ENCODE measurements around the gene MED15.
"Not testable (repeated sequence)": the region's sequence is repeated elsewhere in the genome, so short reads cannot be mapped to it uniquely, and the experiment has no call there.

MED15 gene

DNA sequence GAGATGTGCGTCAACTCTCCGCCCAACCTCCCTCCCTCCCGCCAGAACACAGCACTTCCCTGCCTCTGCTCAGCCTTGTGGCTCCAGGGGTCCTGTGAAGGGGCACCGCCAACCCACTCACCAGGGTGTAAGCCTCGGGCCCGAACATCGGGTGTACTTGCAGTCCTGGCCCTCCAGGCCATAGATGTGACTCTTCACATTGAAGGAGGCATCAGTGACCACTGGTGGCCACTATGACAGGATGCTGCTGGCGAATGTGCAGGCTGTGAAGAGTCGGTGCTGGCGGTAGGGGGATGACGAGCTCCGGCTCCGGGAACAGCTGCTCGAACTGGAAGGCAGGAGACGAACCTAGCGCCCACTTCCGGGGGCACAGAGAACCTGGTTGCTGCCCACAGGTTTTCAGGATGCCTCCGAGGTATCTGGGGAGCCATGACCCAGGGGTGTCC, 97.4 kb downstream of the MED15 start:
- DNase-seq, result no peak

DNA sequence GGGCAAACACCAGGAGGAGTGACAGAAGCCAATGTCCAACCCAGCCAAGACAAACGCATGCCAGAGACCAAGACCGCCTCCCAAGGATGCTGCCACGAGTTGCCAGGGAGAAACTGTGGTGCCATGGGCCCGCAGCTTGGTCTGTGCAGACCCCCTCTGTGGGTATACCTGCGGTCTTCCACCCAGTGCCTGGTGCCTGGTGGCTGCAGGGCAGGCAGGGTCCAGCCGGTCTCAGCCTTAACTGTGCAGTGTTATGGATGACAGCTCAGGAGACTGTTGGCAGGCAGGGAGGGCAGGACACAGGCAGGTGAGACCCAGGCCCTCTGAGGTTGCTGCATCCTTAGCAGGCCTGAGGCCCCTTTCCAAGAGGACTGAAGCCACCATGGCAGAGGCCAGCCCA, 97.9 kb downstream of the MED15 start:
- no peak for DNase-seq

DNA sequence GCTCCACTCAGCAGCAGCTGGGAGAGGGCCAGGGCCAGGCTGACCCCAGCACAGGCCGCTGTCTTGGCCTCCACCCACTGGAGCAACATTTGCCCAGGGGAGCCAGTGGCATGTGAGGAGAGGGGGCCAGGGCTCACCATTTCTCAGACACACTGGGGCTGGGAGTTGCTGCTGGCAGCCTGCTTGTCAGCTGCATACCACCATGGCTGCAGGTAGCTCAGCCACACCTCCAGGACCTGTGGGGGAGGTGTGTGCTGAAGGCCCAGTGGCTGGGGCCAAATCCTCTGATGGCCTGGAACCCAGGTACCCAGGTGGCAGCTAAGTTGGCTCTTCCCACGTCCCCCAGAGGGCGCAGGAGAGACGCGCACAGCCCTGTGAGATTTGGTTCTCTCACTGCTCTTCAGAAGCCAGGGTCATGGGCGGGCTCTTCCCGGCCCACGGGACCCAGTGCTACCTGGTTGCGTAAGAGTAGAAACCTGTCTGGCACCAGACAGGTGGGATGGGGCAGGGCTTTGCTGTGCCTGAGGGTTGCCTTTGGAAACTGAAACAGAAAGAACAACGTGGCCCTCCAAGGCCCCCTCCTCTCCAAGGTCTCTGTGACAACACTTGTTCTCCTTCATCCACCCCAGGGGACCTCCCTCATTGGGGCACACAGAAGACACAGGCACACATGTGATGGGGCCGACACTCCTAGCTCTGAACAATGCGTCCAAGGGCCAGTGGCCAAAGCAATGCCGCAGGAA, 98.8 kb downstream of the MED15 start:
- DNase-seq, result no peak

DNA sequence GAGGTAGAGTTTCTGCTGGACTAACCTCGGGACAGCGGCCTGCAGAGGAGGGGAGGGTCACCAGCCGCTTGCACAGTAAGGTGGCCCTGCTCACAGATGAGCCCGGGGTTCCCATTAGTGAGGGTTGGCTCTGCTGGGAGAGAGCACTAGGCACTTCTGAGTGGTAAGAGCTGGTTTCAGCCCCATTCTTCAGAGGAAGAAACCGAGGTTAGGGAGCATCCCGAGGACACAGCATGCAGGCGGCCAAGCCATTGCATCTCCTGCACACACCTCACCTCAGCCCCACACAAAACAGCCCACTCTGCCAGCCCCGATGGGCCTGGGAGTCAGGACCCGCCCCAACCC, 99.3 kb downstream of the MED15 start:
- DNase-seq, result no peak

DNA sequence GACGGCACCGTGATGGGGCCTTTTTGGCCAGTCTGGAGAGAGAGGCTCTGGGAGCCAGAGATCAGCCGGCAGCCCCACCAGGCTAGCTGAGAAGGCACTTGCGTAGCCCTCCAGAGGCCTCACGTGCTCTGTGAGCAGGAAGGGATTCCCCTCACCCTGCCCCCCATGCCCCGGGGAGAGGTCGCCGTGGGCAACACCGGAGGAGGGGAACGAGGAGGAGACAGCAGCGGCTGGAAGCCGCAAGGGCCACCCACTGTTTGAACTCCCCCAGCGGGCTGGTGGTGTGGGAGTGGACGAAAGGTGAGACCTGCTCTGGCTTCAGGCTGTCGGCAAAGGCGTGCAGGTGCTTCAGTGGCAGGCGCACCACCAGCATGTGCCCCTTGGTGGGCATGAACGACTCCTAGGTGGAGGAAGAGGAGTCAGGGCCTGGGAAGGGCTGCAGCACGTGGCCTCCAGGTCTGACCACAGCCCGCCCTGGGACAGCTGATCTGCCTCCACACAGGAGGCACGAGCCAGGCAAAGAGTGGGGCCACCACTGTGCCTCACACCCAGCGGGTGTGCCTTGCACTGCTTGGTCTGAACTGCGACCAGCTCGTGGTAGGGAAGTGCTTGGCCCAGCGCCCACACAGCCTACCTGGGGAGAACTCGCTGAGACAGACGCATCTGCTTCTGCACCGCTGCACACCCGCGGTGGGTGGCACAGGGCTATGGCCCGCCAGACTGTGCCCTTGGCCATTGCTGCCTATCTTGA, 99.9 kb downstream of the MED15 start:
- no peak for DNase-seq

DNA sequence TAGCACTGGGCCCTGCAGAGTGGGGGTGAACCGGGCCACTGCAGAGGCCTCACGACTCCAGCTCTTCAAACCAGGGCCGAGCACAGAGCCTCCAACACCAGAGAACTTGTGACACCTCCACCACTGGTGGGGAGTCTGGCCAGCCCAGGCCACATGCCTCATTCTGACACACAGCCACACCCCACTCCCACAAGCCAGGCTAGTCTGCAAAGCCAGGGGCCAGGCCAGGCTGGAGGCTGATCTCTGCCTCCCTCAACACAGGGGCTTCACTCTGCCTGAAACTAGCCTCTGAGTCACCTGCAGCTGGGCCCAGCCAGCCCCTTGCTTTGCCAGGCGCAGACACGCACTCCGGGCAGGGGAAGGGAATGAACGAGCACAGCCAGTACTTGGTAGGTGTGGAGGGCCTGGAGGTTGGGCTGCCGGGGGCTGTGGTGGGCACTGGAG, 102.9 kb downstream of the MED15 start:
- no peak for DNase-seq

DNA sequence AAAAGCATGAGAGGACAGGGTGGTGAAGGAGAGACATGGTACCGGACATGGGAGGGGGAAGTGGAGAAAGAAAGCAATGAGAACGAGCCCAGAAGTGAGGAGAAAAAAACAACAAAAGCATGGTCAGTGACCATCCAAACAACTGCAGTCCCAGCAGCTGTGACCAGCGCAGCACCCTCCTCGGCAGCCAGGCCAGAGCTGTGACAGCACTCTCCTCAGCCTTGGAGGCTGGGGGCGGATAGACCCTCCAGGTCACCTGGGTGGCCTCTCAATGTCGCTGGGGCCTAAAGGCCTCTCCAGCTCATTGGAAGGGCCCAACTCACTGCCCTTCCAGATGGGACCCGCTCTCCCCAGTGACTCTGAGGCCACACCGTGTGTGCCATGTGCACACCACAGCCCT, 103.3 kb downstream of the MED15 start:
- no peak for DNase-seq

DNA sequence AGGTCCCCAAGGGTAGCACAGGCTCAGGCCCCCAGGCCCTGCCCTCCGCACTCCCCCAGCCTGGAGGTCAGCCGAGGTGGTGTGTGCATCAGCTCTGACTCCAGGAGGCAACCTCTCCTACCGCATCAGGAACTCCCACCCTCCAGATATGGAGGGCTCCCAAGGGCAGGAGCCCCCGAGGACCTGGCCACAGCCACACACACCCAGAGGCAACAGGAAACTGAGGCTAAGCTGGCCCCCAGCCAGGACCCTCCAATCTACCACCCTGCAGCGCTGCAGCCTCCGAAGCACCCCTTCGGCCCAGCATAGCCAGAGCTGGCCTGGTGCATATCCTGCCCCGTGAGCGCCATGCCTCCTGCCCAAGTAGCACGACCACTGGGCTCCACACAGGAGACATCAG, 104.0 kb downstream of the MED15 start:
- no peak for DNase-seq

DNA sequence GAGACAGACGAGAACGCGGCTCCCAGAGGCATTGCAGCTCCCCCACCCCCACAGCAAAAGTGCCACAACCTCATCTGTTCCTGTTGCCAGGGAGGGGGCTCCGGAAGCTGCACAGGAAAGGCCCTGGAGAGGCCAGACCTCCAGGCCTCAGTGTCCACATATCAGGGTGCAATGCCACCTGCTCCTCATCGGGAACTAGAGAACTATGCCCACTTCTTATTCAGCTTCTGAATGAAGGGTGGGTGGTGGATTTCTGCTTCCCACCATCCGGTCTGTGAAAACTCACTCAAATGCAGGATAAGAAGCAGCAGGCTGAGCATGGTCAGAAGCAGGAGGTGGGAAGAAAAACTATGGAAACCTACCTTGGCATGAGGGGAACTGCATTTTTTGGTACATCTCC, 105.9 kb downstream of the MED15 start:
- no peak for DNase-seq

DNA sequence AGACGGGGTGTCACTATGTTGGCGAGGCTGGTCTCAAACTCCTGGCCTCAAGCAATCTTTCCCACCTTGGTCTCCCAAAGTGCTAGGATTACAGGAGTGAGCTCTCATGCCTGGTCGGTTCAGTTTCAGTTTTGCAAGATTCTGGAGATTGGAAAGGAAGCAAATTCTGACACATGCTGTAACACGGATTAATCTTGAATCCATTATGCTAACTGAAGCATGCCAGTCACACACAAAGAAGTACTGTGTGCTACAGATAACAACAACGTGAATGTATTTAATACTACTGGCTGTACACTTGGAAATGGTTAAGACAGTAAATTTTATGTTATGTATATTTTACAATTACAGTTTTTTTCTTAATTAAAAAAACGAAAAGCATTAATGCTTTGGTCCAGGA, 107.6 kb downstream of the MED15 start:
- no peak for DNase-seq

DNA sequence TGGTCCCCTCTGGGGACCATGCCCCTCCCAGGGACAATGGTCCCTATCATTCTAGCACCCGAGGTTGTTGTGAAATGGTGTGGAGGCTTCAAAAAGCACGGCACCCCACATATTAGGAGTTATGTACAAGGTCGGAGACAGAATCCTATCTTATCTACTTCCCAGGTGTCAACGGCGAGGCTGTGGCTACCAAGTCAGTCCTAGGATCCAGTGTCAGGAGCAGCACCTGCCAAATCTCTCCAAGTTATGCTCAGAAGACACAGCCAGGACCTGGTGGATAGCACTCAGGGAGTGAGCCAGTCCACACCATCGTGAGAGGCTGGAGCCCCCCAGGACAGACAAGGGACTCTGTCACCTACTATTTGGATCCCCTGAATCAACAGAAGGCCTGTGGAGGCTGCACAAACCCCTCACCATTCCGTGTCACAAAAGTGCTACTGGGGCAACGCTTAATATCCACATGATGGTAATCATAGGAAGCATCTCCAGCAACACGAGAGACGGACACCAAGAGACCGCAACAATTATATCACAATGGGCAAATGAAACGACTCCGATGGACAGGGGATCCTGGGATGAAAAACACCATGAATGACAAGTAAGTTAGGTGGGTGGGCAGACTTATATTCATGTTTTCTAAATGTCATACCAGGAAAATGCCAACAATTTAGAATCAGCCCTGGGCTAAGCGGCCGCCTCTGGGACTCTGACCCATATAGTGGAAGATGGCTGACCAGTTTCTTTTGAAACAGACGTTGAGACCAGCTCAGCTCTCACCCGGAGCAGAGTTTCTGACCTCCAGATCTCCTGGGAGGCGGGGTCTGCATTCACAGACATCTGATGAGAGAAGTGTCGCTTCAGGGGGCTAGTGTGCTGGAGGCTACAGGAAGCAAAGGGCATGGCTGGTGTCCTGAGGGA, 108.4 kb downstream of the MED15 start:
- DNase-seq, result no peak

DNA sequence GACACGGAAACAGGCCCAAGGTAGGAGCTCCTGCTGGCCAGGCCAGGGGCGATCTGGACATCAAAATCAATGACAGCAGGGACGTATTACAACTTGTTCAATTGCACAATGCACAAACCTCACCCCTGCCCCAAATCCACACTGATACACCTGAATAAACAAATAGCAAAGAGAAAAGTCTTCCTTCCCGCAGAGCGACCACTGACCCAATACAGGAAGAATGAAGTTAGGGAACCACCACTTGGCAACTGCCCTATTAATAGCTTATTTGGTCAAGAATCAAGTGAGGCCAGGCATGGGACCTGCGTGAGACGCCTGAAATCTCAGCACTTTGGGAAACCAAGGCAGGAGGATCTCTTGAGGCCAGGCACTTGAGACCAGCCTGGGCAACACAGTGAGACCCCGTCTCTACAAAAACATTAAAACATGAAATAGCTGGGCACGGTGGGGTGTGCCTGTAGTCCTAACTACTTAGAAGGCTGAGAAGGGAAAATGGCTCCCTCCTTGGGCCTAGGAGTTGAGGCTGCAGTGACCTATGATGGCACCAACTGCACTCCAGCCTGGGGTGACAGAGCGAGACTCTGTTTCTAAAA, 109.1 kb downstream of the MED15 start:
- no peak for DNase-seq

DNA sequence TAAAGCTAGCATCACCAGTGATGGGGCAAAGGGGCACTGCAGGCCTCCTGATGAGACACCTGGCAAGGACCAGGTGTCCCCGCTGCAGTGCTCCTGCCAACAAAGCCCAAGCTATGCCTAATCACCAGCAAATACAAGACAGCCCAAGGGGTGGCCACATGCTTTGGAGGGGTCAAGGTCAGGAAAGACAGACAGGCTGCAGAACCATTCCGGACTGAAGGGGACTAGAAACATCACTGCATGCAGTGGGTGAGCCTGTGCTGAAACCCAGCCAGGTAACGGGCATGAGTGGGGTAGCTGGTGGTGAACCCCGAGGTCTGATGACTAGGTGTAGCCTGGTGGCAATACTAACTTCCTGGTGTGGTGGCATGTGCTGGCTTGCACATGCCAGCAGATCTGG, 111.1 kb downstream of the MED15 start:
- no peak for DNase-seq

DNA sequence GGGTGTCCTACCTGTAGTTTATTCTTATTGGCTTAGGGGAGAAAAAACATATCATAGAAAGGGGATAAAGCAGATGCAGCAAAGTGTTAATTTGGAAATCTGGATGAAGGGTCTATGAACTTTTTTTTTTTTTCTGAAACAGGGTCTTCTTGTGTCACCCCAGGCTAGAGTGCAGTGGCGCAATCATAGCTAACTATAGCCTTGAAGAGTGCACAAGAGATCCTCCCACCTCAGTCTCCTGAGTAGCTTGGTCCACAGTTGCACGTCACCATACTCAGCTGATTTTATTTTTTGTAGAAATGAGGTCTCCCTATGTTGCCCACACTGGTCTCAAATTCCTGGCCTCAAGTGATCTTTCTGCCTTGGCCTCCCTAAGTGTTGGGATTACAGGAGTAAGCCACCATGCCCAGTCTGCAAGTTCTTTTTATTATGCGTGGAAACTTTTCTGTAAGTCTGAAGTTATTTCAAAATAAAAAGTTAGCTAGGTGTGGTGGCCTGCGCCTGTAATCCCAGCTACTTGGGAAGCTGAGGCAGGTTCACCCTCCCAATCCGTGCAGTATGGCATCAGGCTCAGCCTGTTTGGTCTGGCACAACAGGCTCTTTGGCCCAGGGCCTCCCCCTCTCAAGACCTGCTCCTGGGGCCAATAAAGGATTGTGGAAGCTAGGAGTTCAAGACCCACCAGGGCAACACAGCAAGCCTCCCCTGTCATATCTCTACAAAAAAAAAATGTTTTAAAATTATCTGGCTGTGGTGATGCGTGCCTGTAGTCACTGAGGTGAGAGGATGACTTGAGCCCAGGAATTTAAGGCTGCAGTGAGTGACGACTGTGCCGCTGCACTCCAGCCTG, 111.9 kb downstream of the MED15 start:
- DNase-seq, result no peak

DNA sequence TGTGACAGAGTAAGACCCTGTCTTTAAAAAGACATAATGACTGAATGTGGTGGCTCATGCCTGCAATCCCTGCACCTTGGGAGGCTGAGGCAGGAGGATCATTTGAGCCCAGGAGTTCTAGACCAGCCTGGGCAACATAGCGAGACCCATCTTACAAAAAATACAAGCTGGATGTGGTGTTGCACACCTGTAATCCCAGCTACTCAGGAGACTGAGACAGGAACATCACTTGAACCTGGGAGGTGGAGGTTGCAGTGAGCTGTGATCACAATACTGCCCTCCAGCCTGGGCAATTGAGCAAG, 112.4 kb downstream of the MED15 start:
- not testable (repeated sequence) for DNase-seq

DNA sequence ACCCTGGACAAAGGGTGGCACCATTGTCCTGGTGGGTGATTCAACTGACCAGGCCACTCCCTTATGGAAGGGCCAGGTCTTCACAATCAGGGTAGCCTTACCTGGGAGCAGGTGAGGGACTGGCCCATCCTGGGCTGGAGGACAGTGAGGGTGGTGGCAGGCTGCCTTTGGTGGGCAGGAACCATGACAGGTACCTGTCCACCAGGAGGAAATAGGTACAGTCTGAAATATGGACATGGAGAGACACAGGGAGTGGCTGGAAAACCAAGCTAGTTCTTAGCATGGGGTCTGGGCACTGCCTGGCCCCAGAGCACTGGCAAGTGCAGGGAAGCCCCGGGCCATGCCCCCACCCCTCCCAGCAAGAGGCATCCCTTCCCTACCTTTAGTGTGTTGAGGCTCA, 113.8 kb downstream of the MED15 start:
- DNase-seq, result no peak

DNA sequence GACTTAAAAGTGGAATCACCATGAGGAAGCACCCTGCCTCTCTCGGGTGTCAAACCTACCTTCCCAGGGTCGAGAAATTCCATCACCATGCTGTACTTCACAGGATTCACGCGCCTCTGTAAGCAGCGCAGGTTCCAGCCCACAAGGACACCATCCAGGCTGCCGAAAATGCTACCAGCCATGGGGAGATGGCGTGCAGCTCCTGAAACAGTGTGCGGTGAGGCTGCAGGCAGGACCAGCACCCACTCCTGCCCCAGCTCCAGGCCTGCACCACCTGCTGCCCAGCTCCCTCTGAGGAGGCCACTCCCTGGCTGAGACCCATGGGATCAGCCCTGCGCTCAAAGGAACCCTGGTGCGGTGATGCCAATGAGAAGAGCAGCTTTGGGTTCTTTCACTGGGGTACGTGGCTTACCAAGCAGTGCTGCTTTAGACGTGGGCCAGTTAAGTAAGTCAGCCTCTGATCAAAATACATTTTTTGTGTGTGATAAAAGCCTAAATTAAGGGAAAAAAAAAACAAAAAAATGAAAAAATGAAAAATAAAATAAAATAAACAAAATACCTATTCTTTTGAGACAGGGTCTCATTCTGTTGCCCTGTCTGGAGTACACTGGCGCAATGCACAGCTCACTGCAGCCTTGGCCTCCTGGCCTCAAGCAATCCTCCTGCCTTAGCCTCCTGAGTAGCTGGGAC, 115.4 kb downstream of the MED15 start:
- DNase-seq, result no peak

DNA sequence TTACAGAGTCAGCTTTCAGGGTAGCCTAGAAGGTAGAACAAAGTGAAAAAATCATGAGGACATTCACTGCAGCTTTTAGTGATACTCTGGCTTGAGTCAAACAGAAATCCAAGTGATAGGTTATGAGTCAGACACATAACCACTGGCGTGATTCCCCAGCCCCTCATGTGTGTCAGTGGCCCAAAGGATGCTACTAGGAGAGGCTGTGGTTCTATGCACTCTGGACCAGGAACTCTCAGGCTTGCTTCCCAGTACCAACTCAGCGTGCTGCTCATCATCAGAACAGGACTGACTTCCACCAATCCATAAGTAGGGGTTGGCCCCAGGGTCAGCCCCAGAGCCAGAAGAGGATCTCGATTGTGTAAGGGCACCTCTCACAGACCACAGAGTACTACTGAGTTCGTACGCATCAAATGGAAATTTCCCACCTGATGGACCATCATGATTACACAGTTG, 116.8 kb downstream of the MED15 start:
- DNase-seq, result no peak

DNA sequence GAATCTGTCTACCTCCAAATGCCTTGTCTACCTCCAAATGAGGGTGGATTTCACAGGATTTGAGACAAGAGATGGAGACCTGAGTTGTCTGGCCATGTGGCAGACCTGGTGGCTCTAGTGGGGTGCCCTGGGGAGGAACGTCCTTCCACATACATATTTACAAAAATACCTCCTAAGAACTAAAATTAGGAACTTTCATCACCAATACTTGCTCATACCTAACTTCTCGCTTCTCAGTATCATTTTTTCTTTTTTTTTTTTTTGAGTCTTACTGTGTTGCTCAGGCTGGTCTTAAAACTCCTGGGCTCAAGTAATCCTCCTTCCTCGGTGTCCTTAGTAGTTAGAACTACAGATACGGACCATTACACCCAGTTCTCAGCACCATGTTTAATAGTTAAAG, 117.9 kb downstream of the MED15 start:
- DNase-seq, result no peak

DNA sequence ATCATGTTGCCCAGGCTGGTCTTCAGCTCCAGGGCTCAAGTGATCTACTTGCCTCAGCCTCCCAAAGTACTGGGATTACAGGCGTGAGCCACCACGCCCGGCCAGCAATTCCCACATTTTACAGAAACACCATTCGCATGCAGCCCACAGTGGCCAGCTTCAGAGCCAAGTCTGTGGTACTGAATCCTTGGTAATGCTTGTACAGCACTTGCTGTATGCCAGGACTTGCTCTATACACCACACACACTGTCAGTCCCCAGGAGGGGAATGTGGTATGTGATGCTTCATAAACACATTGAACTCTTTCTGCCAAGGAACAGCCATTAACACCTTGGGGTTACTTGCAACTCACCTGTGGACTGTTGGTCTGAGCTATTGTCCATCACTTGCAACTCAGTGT, 119.4 kb downstream of the MED15 start:
- DNase-seq, result no peak

DNA sequence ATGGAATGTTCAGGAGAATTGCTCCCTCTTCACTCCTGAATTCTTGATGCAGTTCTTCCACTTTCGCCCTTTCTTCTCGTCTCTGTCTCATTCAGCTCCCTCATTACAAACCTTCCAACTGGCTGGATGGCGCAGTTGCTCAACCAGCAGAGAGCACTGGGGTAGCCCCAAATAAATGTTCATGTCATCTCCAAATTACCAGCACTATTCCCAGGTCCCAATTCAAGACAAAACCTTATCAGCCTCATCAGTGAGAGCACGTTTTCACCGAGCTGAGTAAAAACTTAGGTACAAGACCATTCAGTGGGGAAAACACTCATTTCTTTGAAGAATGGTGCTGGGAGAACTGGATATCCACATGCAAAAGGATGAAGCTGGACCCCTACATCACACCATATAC, 120.0 kb downstream of the MED15 start:
- no peak for DNase-seq
